Thoracic aorta (tissue), 2 donors: Measurements from ENCODE around the gene NRXN3. TPM values are rescaled to one million over a fixed set of nuclear protein-coding genes. Genes with fewer than 3 reads are reported as not detected.

Experiments
- ATAC-seq: fragments of 150-250 bp; one replicate; pipeline ENCODE4 v1.8.0; 2017; ENCODE audit warnings: low read depth; ENCODE audit not compliant: insufficient number of reproducible peaks, low FRiP score
- DNase-seq: peaks from one replicate; pipeline ENCODE4 v3.0.0-alpha.2; 2020; ENCODE audit warnings: low spot score
- H3K27ac ChIP-seq, 2 donors: fragments of 200-600 bp; sonication (generic); 1 replicate in 1 of 2; 2 replicates in 1 of 2; pipeline ENCODE4 v1.5.1; 2016; ENCODE audit warnings: mild to moderate bottlenecking in 2 of 2, moderate library complexity in 2 of 2
- H3K27me3 ChIP-seq: fragments of 200-600 bp; sonication (generic); replicated peaks from 2 replicates; pipeline ENCODE4 v1.6.0; 2016; ENCODE audit warnings: mild to moderate bottlenecking; ENCODE audit not compliant: insufficient read depth
- H3K36me3 ChIP-seq: fragments of 200-600 bp; sonication (generic); one replicate; pipeline ENCODE4 v1.5.1; 2016
- H3K4me1 ChIP-seq, 2 donors: fragments of 200-600 bp; sonication (generic); 1 replicate in 1 of 2; 2 replicates in 1 of 2; pipeline versions ENCODE4 v1.5.1 to v1.6.0; 2016; ENCODE audit warnings: low read depth in 2 of 2, mild to moderate bottlenecking in 1 of 2; ENCODE audit not compliant: control insufficient read depth in 1 of 2
- H3K4me3 ChIP-seq: fragments of 200-600 bp; sonication (generic); 2 replicates; pipeline ENCODE4 v1.5.1; 2016; ENCODE audit warnings: mild to moderate bottlenecking
- H3K9me3 ChIP-seq: fragments of 200-600 bp; sonication (generic); 2 replicates; pipeline ENCODE4 v1.5.1; 2016
- total RNA-seq, 2 donors: library from RNA; depleted of rRNA; stranded (reverse); fragments of >200 nt; gene quantifications; one replicate each; pipeline versions ENCODE4 v1.1.0 to v1.2.3, GENCODE V29; 2016
- TF ChIP-seq, protein P1 (sequence below): fragments of 200-600 bp; sonication (generic); IDR thresholded peaks from one replicate; pipeline ENCODE4 v1.5.1; 2019; ENCODE audit warnings: antibody characterized with exemption

The NRXN3 gene
- total RNA-seq, 2 donors from 2014 or later: 5.6 to 33.3 TPM

DNA sequence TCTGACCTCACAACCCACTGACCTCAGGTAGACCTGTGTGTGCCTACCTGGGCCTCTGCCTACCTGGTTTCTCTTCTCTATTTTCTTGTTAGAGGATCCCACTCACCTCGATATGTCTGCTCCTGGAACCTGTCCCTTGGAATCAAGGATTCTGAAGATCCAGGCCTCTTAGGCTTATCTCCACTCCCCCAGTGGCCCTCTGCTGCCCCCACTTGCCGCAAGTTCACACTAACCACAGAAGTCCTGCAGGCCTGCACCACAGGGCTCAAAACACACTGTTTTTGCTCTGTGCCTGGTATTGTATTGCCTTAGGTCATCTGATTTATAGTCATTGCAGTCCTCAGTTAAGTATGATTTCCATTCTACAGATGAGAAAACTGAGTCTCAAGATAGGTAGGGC, 15.3 kb upstream of the NRXN3 start:
- DNase-seq (no peak), ATAC-seq (no peak)
- Histone ChIP-seq H3K4me1 (no peaks in the 10 kb centered on the region), H3K36me3 (no peaks in the 10 kb centered on the region), H3K27me3 (no peaks in the 10 kb centered on the region), H3K27ac (no peak overlapping the region), H3K9me3 (no peaks in the 10 kb centered on the region), H3K4me3 (no peak overlapping the region)
- TF ChIP-seq, protein P1, sequence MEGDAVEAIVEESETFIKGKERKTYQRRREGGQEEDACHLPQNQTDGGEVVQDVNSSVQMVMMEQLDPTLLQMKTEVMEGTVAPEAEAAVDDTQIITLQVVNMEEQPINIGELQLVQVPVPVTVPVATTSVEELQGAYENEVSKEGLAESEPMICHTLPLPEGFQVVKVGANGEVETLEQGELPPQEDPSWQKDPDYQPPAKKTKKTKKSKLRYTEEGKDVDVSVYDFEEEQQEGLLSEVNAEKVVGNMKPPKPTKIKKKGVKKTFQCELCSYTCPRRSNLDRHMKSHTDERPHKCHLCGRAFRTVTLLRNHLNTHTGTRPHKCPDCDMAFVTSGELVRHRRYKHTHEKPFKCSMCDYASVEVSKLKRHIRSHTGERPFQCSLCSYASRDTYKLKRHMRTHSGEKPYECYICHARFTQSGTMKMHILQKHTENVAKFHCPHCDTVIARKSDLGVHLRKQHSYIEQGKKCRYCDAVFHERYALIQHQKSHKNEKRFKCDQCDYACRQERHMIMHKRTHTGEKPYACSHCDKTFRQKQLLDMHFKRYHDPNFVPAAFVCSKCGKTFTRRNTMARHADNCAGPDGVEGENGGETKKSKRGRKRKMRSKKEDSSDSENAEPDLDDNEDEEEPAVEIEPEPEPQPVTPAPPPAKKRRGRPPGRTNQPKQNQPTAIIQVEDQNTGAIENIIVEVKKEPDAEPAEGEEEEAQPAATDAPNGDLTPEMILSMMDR: no peak

DNA sequence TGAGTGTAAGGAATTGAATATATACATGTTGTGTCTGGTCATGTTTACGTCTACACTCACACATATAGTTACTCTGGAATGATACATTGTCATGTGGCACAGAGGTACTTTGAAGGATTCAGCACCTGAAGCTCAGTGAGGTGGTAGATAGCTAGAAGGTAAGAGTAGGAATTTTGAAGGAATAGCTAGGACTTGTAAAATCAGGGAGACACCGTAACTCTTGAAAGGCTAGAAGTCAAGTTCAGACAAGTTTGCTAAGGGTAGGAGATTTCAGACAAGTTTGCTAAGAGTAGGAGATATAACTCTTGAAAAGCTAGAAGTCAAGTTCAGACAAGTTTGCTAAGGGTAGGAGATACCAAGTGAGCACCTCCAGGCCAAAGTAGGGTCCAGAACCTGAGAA, 14.0 kb upstream of the NRXN3 start:
- Histone ChIP-seq H3K4me3 (no peak overlapping the region), H3K9me3 (no peaks in the 10 kb centered on the region), H3K36me3 (no peaks in the 10 kb centered on the region), H3K27me3 (no peaks in the 10 kb centered on the region), H3K4me1 (no peaks in the 10 kb centered on the region), H3K27ac (no peak overlapping the region)
- ATAC-seq: no peak
- no peak for DNase-seq
- TF ChIP-seq, protein P1: no peak

DNA sequence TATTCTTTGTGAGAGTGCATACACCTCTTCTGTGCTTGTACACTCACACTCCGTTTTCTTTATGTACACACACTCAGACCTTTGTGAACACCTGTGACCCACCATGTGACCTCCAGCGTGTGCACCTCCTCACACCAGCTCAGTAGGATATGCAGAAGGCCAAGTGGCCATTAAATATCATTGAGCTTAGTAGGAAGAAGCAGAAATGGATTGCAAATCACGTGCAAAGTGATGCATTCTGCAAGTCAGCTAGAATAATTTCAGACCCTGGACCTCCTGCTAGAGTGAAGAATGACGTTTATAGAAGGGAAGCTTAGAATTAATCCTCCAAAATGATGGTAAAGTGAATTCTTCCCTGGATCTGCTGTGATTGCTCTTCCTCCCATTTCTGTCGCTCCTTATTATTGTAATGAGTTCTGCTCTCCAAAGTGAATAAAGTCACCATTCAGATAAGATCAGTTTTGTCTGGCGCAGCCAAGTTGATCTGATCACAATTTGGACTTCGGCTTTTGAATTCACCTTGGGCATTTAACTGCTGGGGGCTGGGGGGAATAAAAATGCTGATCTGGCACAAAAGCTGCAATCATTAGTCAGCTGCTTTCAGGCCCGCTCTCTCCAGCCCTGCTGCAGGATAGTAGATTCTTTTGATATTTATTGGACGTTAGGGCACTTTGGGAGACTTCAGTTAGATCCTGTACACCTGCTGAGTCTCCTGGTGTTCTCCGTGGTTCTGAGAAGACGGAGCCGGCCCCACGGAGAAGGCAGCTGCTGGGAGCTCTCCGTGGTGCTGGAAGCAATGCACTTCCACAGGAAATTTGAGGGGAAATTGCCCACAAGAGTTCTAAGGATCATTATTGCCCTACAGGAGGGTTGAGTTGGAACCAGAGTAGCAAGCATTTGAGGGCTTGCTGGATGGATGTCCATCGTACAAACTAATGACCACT, 12.4 kb upstream of the NRXN3 start:
- H3K27me3 ChIP-seq: no peaks in the 10 kb centered on the region
- H3K36me3 ChIP-seq: no peaks in the 10 kb centered on the region
- DNase-seq: no peak
- TF ChIP-seq, protein P1: no peak
- H3K4me1 ChIP-seq: no peaks in the 10 kb centered on the region
- H3K9me3 ChIP-seq: no peaks in the 10 kb centered on the region
- H3K4me3 ChIP-seq: no peak overlapping the region
- no peak for ATAC-seq
- H3K27ac ChIP-seq: no peak overlapping the region

DNA sequence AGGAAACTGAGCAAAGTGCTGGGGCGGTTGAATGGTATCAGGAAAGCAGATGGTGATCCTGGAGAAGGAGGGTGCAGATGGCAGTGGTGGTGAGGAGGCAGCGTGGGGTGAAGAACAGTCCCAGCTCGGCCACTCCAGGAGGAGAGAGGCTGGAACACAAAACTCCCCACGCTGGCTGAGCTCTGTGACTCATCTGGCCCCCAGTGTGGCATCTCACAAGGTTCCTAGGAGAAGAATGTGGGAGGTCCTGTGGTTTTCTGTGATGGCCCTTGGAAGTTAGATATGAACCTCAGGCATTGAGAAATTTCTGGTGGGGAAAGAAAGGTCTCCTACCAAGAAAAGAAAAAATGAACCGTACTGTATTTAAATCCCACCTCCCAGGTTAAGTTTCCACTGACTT, 8.0 kb upstream of the NRXN3 start:
- no peak overlapping the region for H3K27ac ChIP-seq
- ATAC-seq: no peak
- H3K4me3 ChIP-seq: no peak overlapping the region
- H3K9me3 ChIP-seq: no peaks in the 10 kb centered on the region
- no peak for DNase-seq
- TF ChIP-seq, protein P1: no peak
- no peaks in the 10 kb centered on the region for H3K4me1 ChIP-seq
- H3K36me3 ChIP-seq: no peaks in the 10 kb centered on the region
- H3K27me3 ChIP-seq: no peaks in the 10 kb centered on the region

DNA sequence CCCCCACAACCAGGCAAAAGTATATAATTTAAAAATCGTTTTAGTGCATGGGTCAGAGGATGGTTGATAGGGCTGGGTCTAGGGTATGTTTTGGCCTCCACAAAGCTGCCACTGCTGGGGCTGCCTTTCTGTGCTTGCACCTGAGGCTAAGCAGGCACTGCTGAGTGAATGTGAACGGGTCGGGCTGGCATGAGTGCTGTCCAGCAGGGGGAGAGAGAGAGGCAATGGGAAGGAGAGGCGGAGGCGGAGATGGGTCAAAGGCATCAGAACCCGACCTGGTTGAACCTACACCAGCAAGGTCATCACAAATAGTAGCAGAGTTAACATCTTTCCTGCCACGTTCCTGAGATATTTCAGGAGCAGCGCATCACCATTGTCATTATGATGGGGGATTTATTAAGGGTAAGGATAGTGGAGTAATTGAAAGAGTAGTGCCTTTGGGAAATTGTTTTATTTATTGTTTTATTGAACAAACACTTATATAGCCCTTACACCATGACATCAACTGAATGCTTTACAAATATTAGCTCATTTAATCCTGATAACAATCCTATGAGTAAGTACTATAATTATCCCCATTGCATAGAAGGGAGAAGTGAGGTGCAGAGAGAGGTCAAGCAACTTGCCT, 5.8 kb upstream of the NRXN3 start:
- H3K27me3 ChIP-seq: no peaks in the 10 kb centered on the region
- H3K4me1 ChIP-seq: no peaks in the 10 kb centered on the region
- no peaks in the 10 kb centered on the region for H3K36me3 ChIP-seq
- no peak overlapping the region for H3K4me3 ChIP-seq
- H3K9me3 ChIP-seq: no peaks in the 10 kb centered on the region
- TF ChIP-seq, protein P1: no peak
- DNase-seq (no peak), ATAC-seq (no peak)
- H3K27ac ChIP-seq: no peak overlapping the region
